OCI-LY7 (cell line): Measurements from ENCODE around the gene RSPH6A.

Source experiments
- EZH2phosphoT487 ChIP-seq: fragments of 200-600 bp; sonication (generic); IDR thresholded peaks from 2 replicates; pipeline ENCODE4 v1.6.1; 2018; ENCODE audit warnings: low read depth, borderline replicate concordance, mild to moderate bottlenecking, mixed run types, antibody characterized with exemption, low read length, moderate library complexity, mixed read lengths
- TF ChIP-seq, protein P1 (sequence below): fragments of 200-600 bp; sonication (generic); conservative IDR thresholded peaks from 2 replicates; pipeline ENCODE4 v1.5.1; 2014; ENCODE audit warnings: mild to moderate bottlenecking, antibody characterized with exemption, low read length, moderate library complexity, mixed read lengths

DNA sequence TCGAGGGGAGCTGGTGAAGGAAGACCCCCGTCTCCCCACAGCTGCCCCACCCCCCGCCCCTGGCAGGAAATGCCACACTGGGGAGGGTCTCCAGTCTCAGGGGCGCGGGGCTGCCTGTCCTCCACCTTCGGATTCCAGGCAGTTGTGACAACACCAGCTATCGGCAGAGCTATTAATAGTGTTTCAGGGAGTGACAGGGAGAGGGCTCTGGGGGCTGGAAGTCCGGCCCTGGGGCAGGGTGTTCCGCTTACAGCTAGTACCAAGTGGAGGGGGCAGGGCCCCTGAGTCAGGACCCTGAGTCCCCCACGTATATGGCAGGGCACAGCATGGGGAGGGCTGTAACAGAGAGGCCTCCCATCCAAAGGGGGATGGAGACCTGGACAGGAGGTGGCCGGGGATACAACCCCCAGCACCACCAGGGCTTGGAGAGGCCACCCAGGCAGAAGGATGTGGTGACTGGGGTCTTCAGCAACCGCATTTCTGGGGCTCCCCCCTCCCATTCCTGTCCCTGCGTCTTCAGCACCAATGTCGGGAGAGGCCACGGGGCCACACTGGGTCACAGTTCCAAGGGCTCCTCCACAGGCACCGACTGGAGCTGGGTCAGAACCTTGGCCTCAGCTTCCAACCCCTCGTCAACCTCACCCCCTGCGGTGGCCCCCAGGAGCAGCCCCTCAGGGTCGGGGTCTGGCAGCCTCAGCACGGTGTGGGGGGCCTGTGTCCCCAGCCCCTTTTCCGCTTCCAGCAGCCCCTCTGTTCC lies 50.0 kb downstream of the RSPH6A start:
- no peak for TF ChIP-seq EZH2phosphoT487
- TF ChIP-seq, protein P1, sequence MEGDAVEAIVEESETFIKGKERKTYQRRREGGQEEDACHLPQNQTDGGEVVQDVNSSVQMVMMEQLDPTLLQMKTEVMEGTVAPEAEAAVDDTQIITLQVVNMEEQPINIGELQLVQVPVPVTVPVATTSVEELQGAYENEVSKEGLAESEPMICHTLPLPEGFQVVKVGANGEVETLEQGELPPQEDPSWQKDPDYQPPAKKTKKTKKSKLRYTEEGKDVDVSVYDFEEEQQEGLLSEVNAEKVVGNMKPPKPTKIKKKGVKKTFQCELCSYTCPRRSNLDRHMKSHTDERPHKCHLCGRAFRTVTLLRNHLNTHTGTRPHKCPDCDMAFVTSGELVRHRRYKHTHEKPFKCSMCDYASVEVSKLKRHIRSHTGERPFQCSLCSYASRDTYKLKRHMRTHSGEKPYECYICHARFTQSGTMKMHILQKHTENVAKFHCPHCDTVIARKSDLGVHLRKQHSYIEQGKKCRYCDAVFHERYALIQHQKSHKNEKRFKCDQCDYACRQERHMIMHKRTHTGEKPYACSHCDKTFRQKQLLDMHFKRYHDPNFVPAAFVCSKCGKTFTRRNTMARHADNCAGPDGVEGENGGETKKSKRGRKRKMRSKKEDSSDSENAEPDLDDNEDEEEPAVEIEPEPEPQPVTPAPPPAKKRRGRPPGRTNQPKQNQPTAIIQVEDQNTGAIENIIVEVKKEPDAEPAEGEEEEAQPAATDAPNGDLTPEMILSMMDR: no peak
